Hepatocyte (in vitro differentiated cells): ENCODE data around the gene DMAC2. TPM values are rescaled to one million over a fixed set of nuclear protein-coding genes. Genes with fewer than 3 reads are reported as not detected.

Experiments used
- DNase-seq: peaks from one replicate; pipeline ENCODE4 v3.0.0-alpha.2; 2016; ENCODE audit warnings: low spot score
- H2AFZ ChIP-seq: fragments of 200-600 bp; sonication (generic); 2 replicates; pipeline ENCODE4 v1.6.0; 2016; ENCODE audit warnings: antibody characterized with exemption, mild to moderate bottlenecking
- H3K27ac ChIP-seq: fragments of 200-600 bp; sonication (generic); 2 replicates; pipeline ENCODE4 v1.5.1; 2016; ENCODE audit warnings: mild to moderate bottlenecking
- H3K27me3 ChIP-seq: fragments of 200-600 bp; sonication (generic); 2 replicates; pipeline ENCODE4 v1.6.1; 2016
- H3K36me3 ChIP-seq: fragments of 200-600 bp; sonication (generic); replicated peaks from 2 replicates; pipeline ENCODE4 v1.5.1; 2016; ENCODE audit warnings: low read depth; ENCODE audit not compliant: insufficient read depth
- H3K4me1 ChIP-seq: fragments of 200-600 bp; sonication (generic); 2 replicates; pipeline ENCODE4 v1.5.1; 2016; ENCODE audit warnings: mild to moderate bottlenecking, moderate library complexity; ENCODE audit not compliant: insufficient read depth
- H3K4me2 ChIP-seq: fragments of 200-600 bp; sonication (generic); 2 replicates; pipeline ENCODE4 v1.6.0; 2016
- H3K4me3 ChIP-seq: fragments of 200-600 bp; sonication (generic); 2 replicates; pipeline ENCODE4 v1.5.1; 2016; ENCODE audit warnings: mild to moderate bottlenecking
- H3K79me2 ChIP-seq: fragments of 200-600 bp; sonication (generic); 2 replicates; pipeline ENCODE4 v1.6.0; 2017; ENCODE audit warnings: mild to moderate bottlenecking
- H3K9me2 ChIP-seq: fragments of 200-600 bp; sonication (generic); replicated peaks from 2 replicates; pipeline ENCODE4 v1.6.0; 2017; ENCODE audit warnings: mild to moderate bottlenecking; ENCODE audit not compliant: insufficient read depth
- H3K9me3 ChIP-seq: fragments of 200-600 bp; sonication (generic); 2 replicates; pipeline ENCODE4 v1.5.1; 2016; ENCODE audit warnings: low read depth, mild to moderate bottlenecking
- H4K20me1 ChIP-seq: fragments of 200-600 bp; sonication (generic); 2 replicates; pipeline ENCODE4 v1.6.0; 2016; ENCODE audit warnings: mild to moderate bottlenecking; ENCODE audit not compliant: insufficient read depth, poor library complexity, severe bottlenecking
- CTCF ChIP-seq: fragments of 200-600 bp; sonication (generic); IDR thresholded peaks from 2 replicates; pipeline ENCODE4 v1.5.1; 2016; ENCODE audit warnings: antibody characterized with exemption, mild to moderate bottlenecking; ENCODE audit not compliant: poor library complexity
- EZH2 ChIP-seq: fragments of 200-600 bp; sonication (generic); IDR thresholded peaks from 2 replicates; pipeline ENCODE4 v1.6.1; 2016; ENCODE audit warnings: antibody characterized with exemption, mild to moderate bottlenecking, borderline replicate concordance
- EZH2phosphoT487 ChIP-seq: fragments of 200-600 bp; sonication (generic); IDR thresholded peaks from one replicate; pipeline ENCODE4 v1.6.1; 2018; ENCODE audit warnings: antibody characterized with exemption, mild to moderate bottlenecking, low read depth, moderate library complexity; ENCODE audit not compliant: unreplicated experiment, severe bottlenecking
- WGBS: methylation state at CpG from one replicate; pipeline ENCODE4 v1.1.6; 2016; ENCODE audit warnings: low lambda C conversion rate; ENCODE audit errors: missing lambda C conversion rate; 5-methylcytosine and 5-hydroxymethylcytosine counted together
- polyA plus RNA-seq: library from polyadenylated mRNA; unstranded; fragments of >200 nt; fragmentation: Nextera tagmentation; extraction: Ambion mirVana; gene quantifications from 2 replicates; pipeline ENCODE4 v1.2.1, GENCODE V29; 2016
- total RNA-seq: library from RNA; depleted of rRNA; stranded (reverse); fragments of >200 nt; gene quantifications from 2 replicates; pipeline ENCODE4 v1.2.3, GENCODE V29; 2014

Gene DMAC2
- total and polyA plus RNA-seq, 2 experiments from 2014 or later = 54.7 to 66.8 TPM

GRCh38 chr19:41462497-41462896, 22.8 kb upstream of the DMAC2 start:
- TF ChIP-seq EZH2 (no peak), EZH2phosphoT487 (no peak)
- Histone ChIP-seq H3K27me3 (no peaks in the 10 kb centered on the region), H3K27ac (no peak overlapping the region), H3K36me3 (no peaks in the 10 kb centered on the region), H3K4me3 (no peak overlapping the region), H3K4me2 (no peak overlapping the region), H3K4me1 (no peaks in the 10 kb centered on the region), H2AFZ (no peak overlapping the region), H3K9me3 (no peaks in the 10 kb centered on the region), H3K9me2 (no peaks in the 10 kb centered on the region), H3K79me2 (no peaks in the 10 kb centered on the region), H4K20me1 (no peaks in the 10 kb centered on the region)
- 73% methylated on average over 6 of the region's 6 CpGs for WGBS
- no peak for DNase-seq

GRCh38 chr19:41457241-41457640, 17.5 kb upstream of the DMAC2 start:
- H3K4me3 ChIP-seq = no peak overlapping the region
- no peaks in the 10 kb centered on the region for H3K36me3 ChIP-seq

GRCh38 chr19:41456342-41456918, 16.7 kb upstream of the DMAC2 start:
- H2AFZ ChIP-seq = no peak overlapping the region
- no peaks in the 10 kb centered on the region for H3K9me2 ChIP-seq
- H3K4me1 ChIP-seq = no peaks in the 10 kb centered on the region
- no peak overlapping the region for H3K4me2 ChIP-seq
- no peaks in the 10 kb centered on the region for H3K27me3 ChIP-seq
- H3K9me3 ChIP-seq = no peaks in the 10 kb centered on the region
- 62% methylated on average over 7 of the region's 7 CpGs for WGBS
- TF ChIP-seq EZH2phosphoT487 (no peak), EZH2 (no peak), CTCF (no peak)
- no peak for DNase-seq
- H3K4me3 ChIP-seq = no peak overlapping the region
- H4K20me1 ChIP-seq = no peaks in the 10 kb centered on the region
- no peak overlapping the region for H3K27ac ChIP-seq
- no peaks in the 10 kb centered on the region for H3K79me2 ChIP-seq
- H3K36me3 ChIP-seq = no peaks in the 10 kb centered on the region

More at GRCh38 chr19:41457241-41457640, 17.5 kb upstream of the DMAC2 start:
- Histone ChIP-seq H3K4me2 (no peak overlapping the region), H3K4me1 (no peaks in the 10 kb centered on the region), H3K79me2 (no peaks in the 10 kb centered on the region), H4K20me1 (no peaks in the 10 kb centered on the region), H2AFZ (no peak overlapping the region), H3K9me2 (no peaks in the 10 kb centered on the region), H3K27me3 (no peaks in the 10 kb centered on the region), H3K27ac (no peak overlapping the region), H3K9me3 (no peaks in the 10 kb centered on the region)
- WGBS = 71% methylated on average over 1 of the region's 1 CpG
- TF ChIP-seq EZH2phosphoT487 (no peak), EZH2 (no peak)
- no peak for DNase-seq

GRCh38 chr19:41455936-41456335, 16.2 kb upstream of the DMAC2 start:
- H3K27ac ChIP-seq = no peak overlapping the region
- H2AFZ ChIP-seq = no peak overlapping the region
- H3K79me2 ChIP-seq = no peaks in the 10 kb centered on the region
- no peak overlapping the region for H3K4me3 ChIP-seq
- H4K20me1 ChIP-seq = no peaks in the 10 kb centered on the region
- TF ChIP-seq EZH2 (no peak), EZH2phosphoT487 (no peak), CTCF (no peak)
- no peaks in the 10 kb centered on the region for H3K4me1 ChIP-seq
- H3K9me2 ChIP-seq = no peaks in the 10 kb centered on the region
- no peak overlapping the region for H3K4me2 ChIP-seq
- H3K27me3 ChIP-seq = no peaks in the 10 kb centered on the region
- no peaks in the 10 kb centered on the region for H3K36me3 ChIP-seq
- WGBS = 41% methylated on average over 2 of the region's 2 CpGs
- no peak for DNase-seq
- no peaks in the 10 kb centered on the region for H3K9me3 ChIP-seq
